SK-N-SH (cell line): ENCODE measurements around the gene REV1. TPM values are rescaled to one million over a fixed set of nuclear protein-coding genes. Genes with fewer than 3 reads are reported as not detected.

Experiments used
- CTCF ChIA-PET: fragments of 300-600, 350-600 bp; formaldehyde crosslinking; extraction: SDS; loops from one replicate; lab custom pipeline; 2021; lab: Yijun Ruan, JAX
- POLR2A ChIA-PET: fragments of 350-600 bp; sonication (Branson Sonifier 250); formaldehyde crosslinking; extraction: SDS; loops from one replicate; lab custom pipeline; 2020; ENCODE audit warnings: antibody characterized with exemption, inconsistent platforms; lab: Yijun Ruan, JAX
- DNase-seq: peaks from one replicate; pipeline ENCODE4 v3.0.0; 2012
- H2AFZ ChIP-seq: fragments of 200-600 bp; sonication (generic); 2 replicates; pipeline ENCODE4 v1.8.1; 2016; ENCODE audit warnings: antibody characterized with exemption, mild to moderate bottlenecking, low read depth
- H3F3A ChIP-seq: fragments of 200-600 bp; sonication (generic); replicated peaks from 2 replicates; pipeline ENCODE3; 2016; ENCODE audit warnings: antibody characterized with exemption, mild to moderate bottlenecking; ENCODE audit not compliant: insufficient read depth
- H3K27ac ChIP-seq, 2 experiments: fragments of 200-500 bp in 1 of 2; fragments of 200-600 bp in 1 of 2; sonication (Bioruptor generic) in 1 of 2; sonication (generic), shearing (Covaris generic) in 1 of 2; 2 replicates each; pipeline versions ENCODE4 v1.5.1 to v1.6.1; 2014 to 2016; ENCODE audit warnings: low read depth in 2 of 2, inconsistent platforms in 1 of 2, low read length in 1 of 2, mild to moderate bottlenecking in 1 of 2, mixed read lengths in 1 of 2
- H3K27me3 ChIP-seq: fragments of 200-600 bp; sonication (generic), shearing (Covaris generic); 2 replicates; pipeline ENCODE4 v1.6.1; 2016; ENCODE audit warnings: mixed run types; ENCODE audit not compliant: insufficient read depth
- H3K36me3 ChIP-seq, 2 experiments: fragments of 200-500 bp in 1 of 2; fragments of 200-600 bp in 1 of 2; sonication (Bioruptor generic) in 1 of 2; sonication (generic) in 1 of 2; replicated peaks in 1 of 2; 2 replicates each; pipeline versions ENCODE3 to v1.5.1; 2014 to 2016; ENCODE audit warnings: low read length in 1 of 2, mild to moderate bottlenecking in 1 of 2; ENCODE audit not compliant: insufficient read depth in 2 of 2, control insufficient read depth in 1 of 2
- H3K4me1 ChIP-seq, 2 experiments: fragments of 200-500 bp in 1 of 2; fragments of 200-600 bp in 1 of 2; sonication (Bioruptor generic) in 1 of 2; sonication (generic), shearing (Covaris generic) in 1 of 2; 2 replicates each; pipeline versions ENCODE4 v1.5.1 to v1.6.1; 2014 to 2016; ENCODE audit warnings: low read depth in 1 of 2, low read length in 1 of 2, mixed run types in 1 of 2; ENCODE audit not compliant: insufficient read depth in 2 of 2, control insufficient read depth in 1 of 2
- H3K4me2 ChIP-seq: fragments of 200-600 bp; sonication (generic), shearing (Covaris generic); 2 replicates; pipeline ENCODE4 v1.6.1; 2017; ENCODE audit warnings: mixed run types
- H3K4me3 ChIP-seq, 2 experiments: fragments of 200-500 bp in 1 of 2; fragments of 200-600 bp in 1 of 2; sonication (Bioruptor generic) in 1 of 2; sonication (generic), shearing (Covaris generic) in 1 of 2; 2 replicates each; pipeline versions ENCODE4 v1.5.1 to v1.8.1; 2014 to 2016; ENCODE audit warnings: low read depth in 2 of 2, inconsistent platforms in 1 of 2, low read length in 1 of 2, mild to moderate bottlenecking in 1 of 2, mixed read lengths in 1 of 2, moderate library complexity in 1 of 2
- H3K79me2 ChIP-seq: fragments of 200-600 bp; sonication (generic); 2 replicates; pipeline ENCODE4 v1.8.1; 2017; ENCODE audit warnings: mild to moderate bottlenecking; ENCODE audit not compliant: insufficient read depth
- H3K9ac ChIP-seq: fragments of 200-600 bp; sonication (generic); 2 replicates; pipeline ENCODE4 v1.6.1; 2017; ENCODE audit warnings: mixed run types
- H3K9me2 ChIP-seq: fragments of 200-600 bp; sonication (generic); 2 replicates; pipeline ENCODE4 v1.6.1; 2017; ENCODE audit warnings: mixed run types
- H3K9me3 ChIP-seq: fragments of 200-600 bp; sonication (generic); 2 replicates; pipeline ENCODE4 v1.6.1; 2017; ENCODE audit warnings: mixed run types, mild to moderate bottlenecking, moderate library complexity
- H4K20me1 ChIP-seq: fragments of 200-600 bp; sonication (generic); 2 replicates; pipeline ENCODE4 v1.6.1; 2017; ENCODE audit warnings: mild to moderate bottlenecking, mixed run types; ENCODE audit not compliant: insufficient read depth
- CTCF ChIP-seq: fragments of 200-600 bp; sonication (generic); IDR thresholded peaks from 2 replicates; pipeline ENCODE4 v1.6.1; 2017; ENCODE audit warnings: antibody characterized with exemption, mild to moderate bottlenecking, moderate library complexity
- ELF1 ChIP-seq: IDR thresholded peaks from 2 replicates; pipeline ENCODE4 v1.4.0; 2012
- EZH2phosphoT487 ChIP-seq: fragments of 200-600 bp; sonication (generic); IDR thresholded peaks from 2 replicates; pipeline ENCODE4 v1.6.1; 2017; ENCODE audit warnings: low read depth, mixed run types, mild to moderate bottlenecking, antibody characterized with exemption, moderate library complexity, borderline replicate concordance
- IRF3 ChIP-seq: fragments of 150-350 bp; IDR thresholded peaks from 2 replicates; pipeline ENCODE4 v1.6.1; 2016; ENCODE audit warnings: mild to moderate bottlenecking, low read depth, low read length
- MEF2A ChIP-seq: IDR thresholded peaks from 2 replicates; pipeline ENCODE4 v1.4.0; 2012; ENCODE audit warnings: low read depth, borderline replicate concordance
- NRF1 ChIP-seq: IDR thresholded peaks from 2 replicates; pipeline ENCODE4 v1.6.1; 2012; ENCODE audit warnings: low read depth, mild to moderate bottlenecking, low read length
- RAD21 ChIP-seq: IDR thresholded peaks from 2 replicates; pipeline ENCODE4 v1.6.1; 2012; ENCODE audit warnings: mild to moderate bottlenecking, low read length
- RCOR1 ChIP-seq: fragments of 150-350 bp; IDR thresholded peaks from 2 replicates; pipeline ENCODE4 v1.6.1; 2017; ENCODE audit warnings: antibody characterized with exemption, low read length
- REST ChIP-seq: IDR thresholded peaks from 2 replicates; pipeline ENCODE4 v1.6.1; 2012; ENCODE audit warnings: mild to moderate bottlenecking, low read depth, low read length, moderate library complexity
- RFX5 ChIP-seq: IDR thresholded peaks from 2 replicates; pipeline ENCODE4 v1.6.1; 2012; ENCODE audit warnings: mild to moderate bottlenecking, improper control_type of control experiment, low read length
- RXRA ChIP-seq: IDR thresholded peaks from 2 replicates; pipeline ENCODE4 v1.4.0; 2012; ENCODE audit warnings: low read depth, mild to moderate bottlenecking, borderline replicate concordance
- TAF1 ChIP-seq: IDR thresholded peaks from 2 replicates; pipeline ENCODE4 v1.6.1; 2012; ENCODE audit warnings: low read depth, mild to moderate bottlenecking, low read length, moderate library complexity, borderline replicate concordance
- TEAD4 ChIP-seq: IDR thresholded peaks from 2 replicates; pipeline ENCODE4 v1.4.0; 2012; ENCODE audit warnings: mild to moderate bottlenecking, borderline replicate concordance; ENCODE audit not compliant: insufficient read depth
- USF2 ChIP-seq: fragments of 150-350 bp; IDR thresholded peaks from 2 replicates; pipeline ENCODE4 v1.6.1; 2017; ENCODE audit warnings: antibody characterized with exemption, low read length, low read depth, borderline replicate concordance
- YY1 ChIP-seq: IDR thresholded peaks from 2 replicates; pipeline ENCODE4 v1.4.0; 2012; ENCODE audit warnings: low read depth, mild to moderate bottlenecking
- WGBS: methylation state at CpG from one replicate; pipeline ENCODE4 v1.1.6; 2017; ENCODE audit warnings: low lambda C conversion rate; 5-methylcytosine and 5-hydroxymethylcytosine counted together
- polyA plus RNA-seq, 3 experiments: library from polyadenylated mRNA; depleted of rRNA; stranded (reverse); fragments of >200 nt; gene quantifications; 2 replicates each; pipeline ENCODE4 v1.2.3, GENCODE V29; 2012

The REV1 gene
- polyA plus RNA-seq, 1 of the 3 experiments (the other 2 are of a cell fraction) = 15.9 TPM

GRCh38 chr2:99492721-99493120 is 2.9 kb upstream of the REV1 start (continued):
- TF ChIP-seq USF2 = no peak
- no peak for TF ChIP-seq IRF3
- no peak for TF ChIP-seq RCOR1
- TF ChIP-seq ELF1 = no peak
- no peak for TF ChIP-seq RXRA
- no peak for TF ChIP-seq TAF1
- no peak for TF ChIP-seq YY1

GRCh38 chr2:99490623-99491461 is 1.0 kb upstream of the REV1 start:
- WGBS = 45% methylated on average over 31 of the region's 31 CpGs
- Histone ChIP-seq H3K9me2 (no peaks in the 10 kb centered on the region), H3K9ac (peak overlapping the region; percentile 76), H3K27me3 (no peaks in the 10 kb centered on the region; the same call in 1 of the 2 replicates), H3K79me2 (peaks cover 34% of the 10 kb centered on the region), H3K4me1 (peaks cover 0 to 14% of the 10 kb centered on the region in 2 experiments; a peak in 2 of 4 replicates), H3K9me3 (no peaks in the 10 kb centered on the region), H3K36me3 (peaks cover 0 to 2% of the 10 kb centered on the region in 2 experiments), H4K20me1 (peaks cover 26% of the 10 kb centered on the region), H3F3A (no peaks in the 10 kb centered on the region), H3K4me2 (peak overlapping the region; percentile 90), H3K4me3 (peak overlapping the region; percentile 78 to 96), H3K27ac (peak overlapping the region; percentile 79 to 93; a peak in 3 of 4 replicates), H2AFZ (peak overlapping the region; percentile 96)
- ChIA-PET CTCF (interaction anchor here (0.7 to 2.4 kb wide), 17 partner anchors 8 to 841 kb away, joined by 3 to 24 read pairs (median 4); partner anchors contain the start of genes EIF5B, LIPT1, TSGA10 and TXNDC9), POLR2A (interaction anchor here (1.7 kb wide), 1 partner anchor 153 kb away, joined by 8 read pairs; the partner anchor contains the start of gene EIF5B)
- DNase-seq = no peak
- no peak for TF ChIP-seq EZH2phosphoT487
- no peak for TF ChIP-seq MEF2A
- TF ChIP-seq RAD21 = no peak
- TF ChIP-seq REST = no peak
- no peak for TF ChIP-seq CTCF
- no peak for TF ChIP-seq TEAD4
- no peak for TF ChIP-seq RXRA
- no peak for TF ChIP-seq NRF1
- TF ChIP-seq RFX5 = no peak
